ENCODE measurements around the gene KRT4. TPM values are rescaled to one million over a fixed set of nuclear protein-coding genes. Genes with fewer than 3 reads are reported as not detected.
"Not testable (repeated sequence)": the region's sequence is repeated elsewhere in the genome, so short reads cannot be mapped to it uniquely, and the experiment has no call there.

The KRT4 gene
- total RNA-seq, 1 experiment from 2014 or later, result not detected

GRCh38 chr12:52776913-52777395, 37.0 kb downstream of the KRT4 start, which contains the start of gene KRT76:
Gene KRT76, minus strand, starts transcription at chr12:52777345. Its CDS starts 54 bp downstream, at chr12:52777291.
- DNase-seq (ENCODE audit: extremely low read depth, low read depth), result no peak

- DNase-seq (ENCODE audit: extremely low read depth, low read depth), result no peak
Measured at GRCh38 chr12:52776435-52776834, 37.5 kb downstream of the KRT4 start.

DNA sequence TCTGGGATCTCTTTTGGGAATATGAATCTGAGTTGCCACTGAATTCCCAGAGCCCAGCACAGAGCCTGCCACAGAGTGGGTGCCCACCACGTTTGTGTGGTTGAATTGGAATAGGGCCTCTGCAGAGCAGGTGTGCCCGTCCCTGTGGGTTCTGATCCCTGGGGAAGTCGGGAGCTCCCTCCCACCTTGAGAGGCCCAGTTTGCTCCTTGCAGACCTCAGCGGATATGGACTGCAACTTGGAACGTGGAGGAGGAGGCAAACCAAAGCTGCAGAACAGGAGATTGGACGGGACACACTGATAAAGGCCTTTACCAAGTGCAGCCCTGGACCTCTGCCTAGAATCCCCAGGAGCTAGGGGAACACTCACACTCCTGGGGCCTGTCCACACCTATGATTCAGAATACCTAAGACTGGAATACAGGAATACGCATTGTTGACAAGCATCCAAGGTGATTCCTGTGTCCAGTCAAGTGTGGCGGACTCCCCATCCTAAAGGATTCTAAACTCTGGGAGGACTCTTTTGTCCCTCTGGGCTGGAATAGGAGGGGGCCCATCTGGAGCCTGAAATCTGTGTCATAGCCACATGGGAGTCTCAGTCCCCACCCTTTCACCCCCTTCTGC, 39.2 kb downstream of the KRT4 start:
- no peak for DNase-seq (ENCODE audit: extremely low read depth, low read depth)

DNA sequence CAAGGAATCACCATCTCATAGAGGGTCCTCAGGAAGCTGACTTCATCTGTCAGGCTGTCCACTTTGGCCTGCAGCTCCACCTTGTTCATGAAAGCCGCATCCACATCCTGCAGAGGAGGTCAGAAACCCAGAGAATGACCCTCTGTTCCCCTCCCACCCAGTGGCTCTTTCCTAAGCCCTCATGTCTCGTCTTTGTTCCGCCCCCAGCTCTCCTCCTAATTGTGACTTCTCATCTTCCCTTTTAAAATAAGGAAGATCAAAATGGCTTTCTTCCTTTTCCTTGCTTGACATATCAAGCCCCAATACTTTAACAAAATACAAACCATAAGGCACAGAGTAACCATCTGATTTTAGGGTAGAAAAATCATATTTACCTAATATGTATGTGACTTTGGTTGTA, 41.1 kb downstream of the KRT4 start:
- DNase-seq (ENCODE audit: extremely low read depth, low read depth), result no peak

DNA sequence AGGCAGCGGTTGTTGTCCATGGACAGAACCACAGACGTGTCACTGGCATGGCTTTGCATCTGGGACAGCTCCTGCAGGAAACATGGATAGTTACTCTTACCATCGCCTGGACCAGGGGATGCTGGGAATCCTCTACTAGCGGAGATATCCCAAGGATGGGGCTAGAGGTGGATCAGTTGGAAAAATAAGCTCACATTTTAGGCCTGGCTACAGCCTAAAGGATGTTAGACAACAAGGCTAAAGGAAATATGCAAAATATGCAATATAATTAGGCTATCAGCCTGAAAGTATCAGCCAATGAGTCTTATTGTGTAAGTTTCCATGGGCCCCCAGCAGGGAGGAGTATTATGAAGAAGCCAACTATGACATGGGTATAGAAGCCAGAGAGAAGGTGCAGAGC, 41.7 kb downstream of the KRT4 start:
- no peak for DNase-seq (ENCODE audit: extremely low read depth, low read depth)

- no peak for DNase-seq (ENCODE audit: extremely low read depth, low read depth)
Measured at GRCh38 chr12:52771505-52771904, 42.4 kb downstream of the KRT4 start.

GRCh38 chr12:52771088-52771487, 42.8 kb downstream of the KRT4 start:
- no peak for DNase-seq (ENCODE audit: extremely low read depth, low read depth)

DNA sequence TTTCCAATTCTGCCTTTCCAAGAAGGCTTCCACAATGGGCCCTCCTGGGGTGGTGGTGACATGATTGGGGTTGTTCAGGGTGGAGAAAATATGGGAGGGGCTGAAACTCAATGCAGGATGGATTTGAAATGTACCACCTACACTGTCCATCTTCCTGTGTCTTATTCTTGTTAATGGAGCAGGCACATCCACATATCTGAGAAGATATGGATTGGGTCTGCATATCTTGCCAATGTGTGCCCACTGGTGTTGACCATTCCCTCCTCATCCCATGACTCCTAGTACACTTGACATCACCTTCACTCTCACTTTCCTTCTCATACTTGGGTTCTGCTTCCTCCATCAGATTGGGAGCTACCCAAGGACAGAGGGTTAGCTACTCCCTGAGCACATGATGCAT, 44.0 kb downstream of the KRT4 start:
- DNase-seq (ENCODE audit: extremely low read depth, low read depth), result no peak

DNA sequence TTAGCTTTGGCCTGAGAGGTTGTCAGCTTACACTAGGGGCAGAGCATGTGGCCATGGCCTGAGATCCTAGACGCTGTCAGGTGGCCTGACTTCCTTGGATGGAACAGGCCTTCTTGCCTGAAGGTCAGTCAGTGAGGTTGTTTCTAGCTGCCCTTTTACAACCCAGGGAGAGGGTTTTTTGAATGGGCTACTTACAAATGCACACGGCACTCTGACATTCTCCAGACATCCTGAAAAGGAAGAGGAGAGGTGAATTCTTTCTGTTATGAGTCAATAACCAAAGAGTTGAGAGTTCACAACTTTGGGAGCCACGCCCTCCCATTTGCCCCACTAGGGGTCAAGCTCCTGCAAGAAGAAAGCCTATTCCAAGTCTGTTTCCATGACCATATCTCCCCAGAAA, 44.6 kb downstream of the KRT4 start:
- no peak for DNase-seq (ENCODE audit: extremely low read depth, low read depth)

- DNase-seq (ENCODE audit: extremely low read depth, low read depth), result no peak
Measured at GRCh38 chr12:52768479-52769200, 45.3 kb downstream of the KRT4 start.

- no peak for DNase-seq (ENCODE audit: extremely low read depth, low read depth)
Measured at GRCh38 chr12:52767427-52767826, 46.5 kb downstream of the KRT4 start.

DNA sequence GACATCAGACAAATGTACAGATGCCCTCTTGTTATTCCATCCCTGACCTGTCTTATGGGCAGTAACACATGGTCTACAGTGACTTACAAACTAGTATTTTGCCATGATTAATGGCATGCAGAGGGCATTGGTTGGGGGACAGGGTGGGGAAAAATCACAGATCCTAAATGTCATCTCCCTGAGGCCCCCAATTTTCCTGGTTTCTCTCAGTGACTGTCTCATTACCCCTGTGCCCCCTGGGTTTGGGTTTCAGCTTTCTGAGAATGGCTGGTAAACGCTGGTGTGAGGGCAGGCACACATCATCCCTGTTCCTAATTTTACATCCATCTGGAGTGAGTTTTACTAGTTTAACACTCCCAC, 46.9 kb downstream of the KRT4 start:
- no peak for DNase-seq (ENCODE audit: extremely low read depth, low read depth)

- no peak for DNase-seq (ENCODE audit: extremely low read depth, low read depth)
Measured at GRCh38 chr12:52766351-52767019, 47.4 kb downstream of the KRT4 start.

GRCh38 chr12:52765702-52766101, 48.2 kb downstream of the KRT4 start:
- DNase-seq (ENCODE audit: extremely low read depth, low read depth), result no peak

GRCh38 chr12:52763991-52764390, 49.9 kb downstream of the KRT4 start:
- no peak for DNase-seq (ENCODE audit: extremely low read depth, low read depth)

DNA sequence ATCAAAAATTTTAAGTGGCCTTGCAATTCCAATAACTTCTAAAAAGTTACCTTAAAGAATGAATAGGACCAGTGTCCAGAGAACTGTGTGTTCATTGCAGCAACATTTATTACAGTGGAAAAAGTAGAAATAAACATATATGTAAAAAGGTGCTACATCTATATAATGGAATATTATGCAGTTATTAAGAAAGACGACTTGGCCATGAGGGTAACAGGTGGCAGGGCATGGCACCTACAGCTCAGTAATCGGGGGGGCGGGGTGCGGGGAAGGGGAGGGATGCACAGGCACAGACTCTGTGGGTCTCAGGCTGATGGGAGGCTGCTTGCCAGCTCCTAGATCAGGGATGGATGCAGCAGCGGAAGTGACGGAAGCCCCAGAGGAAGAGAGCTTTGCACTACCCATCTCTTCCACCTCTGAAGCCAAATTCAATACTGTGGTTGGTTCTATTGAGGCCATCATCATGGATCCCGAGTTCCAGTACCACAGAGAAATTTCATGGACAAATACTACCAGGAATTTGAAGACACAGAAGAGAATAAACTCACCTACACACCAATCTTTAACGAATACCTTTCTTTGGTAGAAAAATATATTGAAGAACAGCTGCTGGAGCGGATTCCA, 50.8 kb downstream of the KRT4 start:
- DNase-seq (ENCODE audit: extremely low read depth, low read depth), result no peak

DNA sequence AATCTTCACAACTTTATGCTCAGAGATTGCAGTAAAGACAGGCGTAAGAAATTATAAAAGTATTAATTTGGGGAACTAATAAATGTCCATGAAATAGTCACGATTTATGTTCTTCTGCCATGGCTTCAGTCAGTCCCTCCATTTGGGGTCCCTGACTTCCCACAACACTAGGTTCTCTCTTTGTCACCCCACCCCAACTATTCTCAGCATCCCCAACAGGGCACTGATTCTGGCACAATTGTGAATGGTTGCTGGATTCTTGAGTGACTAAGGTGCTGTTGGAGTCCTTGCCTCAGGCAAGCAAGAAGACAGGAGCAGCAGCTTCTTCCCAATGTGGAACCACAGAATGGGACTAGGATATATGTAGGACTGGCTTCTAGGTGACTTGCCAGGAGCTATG, 52.1 kb downstream of the KRT4 start:
- no peak for DNase-seq (ENCODE audit: extremely low read depth, low read depth)

- not testable (repeated sequence) for DNase-seq (ENCODE audit: extremely low read depth, low read depth)
Measured at GRCh38 chr12:52761218-52761617, 52.7 kb downstream of the KRT4 start.

- no peak for DNase-seq (ENCODE audit: extremely low read depth, low read depth)
Measured at GRCh38 chr12:52760623-52761022, 53.3 kb downstream of the KRT4 start.

DNA sequence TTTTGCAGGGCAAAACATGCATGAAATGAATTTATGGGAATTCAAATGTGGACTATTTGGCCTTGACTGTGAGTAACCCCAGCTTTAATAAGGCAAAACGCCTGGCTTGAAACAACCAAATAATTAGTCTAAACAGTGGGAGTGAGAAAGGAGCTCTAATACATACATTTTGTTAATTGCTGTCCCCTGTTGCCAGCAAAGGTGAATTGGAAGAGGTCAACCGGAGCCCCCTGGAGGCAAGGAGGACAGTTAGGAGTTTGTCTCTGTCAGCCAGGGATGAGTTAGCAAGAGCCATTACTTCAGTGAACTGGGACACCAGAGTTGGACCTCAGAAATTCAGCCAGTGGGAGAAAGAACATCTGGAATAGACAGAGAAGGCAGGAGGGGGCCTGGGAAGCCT, 54.2 kb downstream of the KRT4 start:
- DNase-seq (ENCODE audit: extremely low read depth, low read depth), result no peak

GRCh38 chr12:52759218-52759617, 54.7 kb downstream of the KRT4 start:
- DNase-seq (ENCODE audit: extremely low read depth, low read depth), result no peak

Data from NCI-H460 (cell line).